Liver (tissue), 9 donors: ENCODE data around the gene PTPN18. TPM values are rescaled to one million over a fixed set of nuclear protein-coding genes. Genes with fewer than 3 reads are reported as not detected.

Source experiments
- DNase-seq: peaks from one replicate; pipeline ENCODE4 v3.0.0-alpha.2; 2017; ENCODE audit warnings: low spot score
- H3K27ac ChIP-seq, 2 donors: one replicate each; pipeline ENCODE4 v1.7.0; 2013; ENCODE audit warnings: inconsistent platforms in 2 of 2, low read length in 2 of 2, control low read depth in 1 of 2, low read depth in 1 of 2, mild to moderate bottlenecking in 1 of 2
- H3K27me3 ChIP-seq, 4 donors: one replicate each; pipeline versions ENCODE4 v1.6.1 to v1.7.0; 2013; ENCODE audit warnings: low read length in 3 of 4, inconsistent platforms in 1 of 4, mild to moderate bottlenecking in 1 of 4, moderate library complexity in 1 of 4; ENCODE audit not compliant: control insufficient read depth in 4 of 4, insufficient read depth in 4 of 4
- H3K36me3 ChIP-seq, 4 donors: one replicate each; pipeline versions ENCODE4 v1.6.1 to v1.7.0; 2013; ENCODE audit warnings: low read length in 3 of 4, mild to moderate bottlenecking in 3 of 4, low read depth in 1 of 4, moderate library complexity in 1 of 4; ENCODE audit not compliant: control insufficient read depth in 4 of 4, insufficient read depth in 3 of 4
- H3K4me1 ChIP-seq, 4 donors: one replicate each; pipeline versions ENCODE4 v1.6.1 to v1.7.0; 2013; ENCODE audit warnings: low read length in 3 of 4, mild to moderate bottlenecking in 3 of 4, moderate library complexity in 1 of 4; ENCODE audit not compliant: control insufficient read depth in 4 of 4, insufficient read depth in 4 of 4
- H3K4me3 ChIP-seq, 3 donors: one replicate each; pipeline versions ENCODE4 v1.6.1 to v1.7.0; 2013; ENCODE audit warnings: low read length in 3 of 3, control low read depth in 1 of 3, low read depth in 1 of 3, mild to moderate bottlenecking in 1 of 3
- H3K9ac ChIP-seq, 2 donors: one replicate each; pipeline ENCODE4 v1.7.0; 2013; ENCODE audit warnings: low read length in 2 of 2, mild to moderate bottlenecking in 2 of 2, moderate library complexity in 2 of 2, control low read depth in 1 of 2, low read depth in 1 of 2
- H3K9me3 ChIP-seq, 4 donors: one replicate each; pipeline versions ENCODE4 v1.6.1 to v1.7.0; 2013; ENCODE audit warnings: low read length in 3 of 4; ENCODE audit not compliant: control insufficient read depth in 4 of 4
- ATF3 ChIP-seq: IDR thresholded peaks from 2 replicates; pipeline ENCODE4 v1.6.1; 2016; ENCODE audit warnings: antibody characterized with exemption
- CTCF ChIP-seq: fragments of 150-350 bp; IDR thresholded peaks from 2 replicates; pipeline ENCODE4 v1.5.1; 2017; ENCODE audit warnings: improper control_type of control experiment, low read depth, low read length; ENCODE audit not compliant: missing input control
- EGR1 ChIP-seq, 2 donors: IDR thresholded peaks; 2 replicates each; pipeline ENCODE4 v1.6.1; 2016 to 2018; ENCODE audit warnings: antibody characterized with exemption in 2 of 2, low read depth in 2 of 2
- FOXA1 ChIP-seq: IDR thresholded peaks from 2 replicates; pipeline ENCODE4 v1.6.1; 2016; ENCODE audit warnings: antibody characterized with exemption
- FOXA2 ChIP-seq: IDR thresholded peaks from 2 replicates; pipeline ENCODE4 v1.6.1; 2016; ENCODE audit warnings: antibody characterized with exemption
- GABPA ChIP-seq, 2 donors: IDR thresholded peaks in 1 of 2; conservative IDR thresholded peaks in 1 of 2; 2 replicates each; pipeline ENCODE4 v1.6.1; 2016; ENCODE audit warnings: antibody characterized with exemption in 2 of 2, mild to moderate bottlenecking in 1 of 2, moderate library complexity in 1 of 2
- HNF4A ChIP-seq, 2 donors: conservative IDR thresholded peaks; 2 replicates each; pipeline ENCODE4 v1.6.1; 2016; ENCODE audit warnings: antibody characterized with exemption in 2 of 2, mild to moderate bottlenecking in 2 of 2
- HNF4G ChIP-seq: IDR thresholded peaks from 2 replicates; pipeline ENCODE4 v1.6.1; 2016; ENCODE audit warnings: antibody characterized with exemption
- JUND ChIP-seq, 2 donors: IDR thresholded peaks; 2 replicates each; pipeline ENCODE4 v1.6.1; 2016; ENCODE audit warnings: antibody characterized with exemption in 2 of 2
- MAX ChIP-seq: IDR thresholded peaks from 2 replicates; pipeline ENCODE4 v1.6.1; 2016; ENCODE audit warnings: antibody characterized with exemption
- NR2F2 ChIP-seq: IDR thresholded peaks from 2 replicates; pipeline ENCODE4 v1.6.1; 2016; ENCODE audit warnings: antibody characterized with exemption
- RAD21 ChIP-seq, 2 donors: IDR thresholded peaks; 2 replicates each; pipeline ENCODE4 v1.6.1; 2016; ENCODE audit warnings: antibody characterized with exemption in 2 of 2, mild to moderate bottlenecking in 2 of 2
- REST ChIP-seq: IDR thresholded peaks from 2 replicates; pipeline ENCODE4 v1.6.1; 2016; ENCODE audit warnings: antibody characterized with exemption, mild to moderate bottlenecking
- RXRA ChIP-seq, 2 donors: IDR thresholded peaks; 2 replicates each; pipeline ENCODE4 v1.6.1; 2017 to 2018; ENCODE audit warnings: antibody characterized with exemption in 2 of 2, mild to moderate bottlenecking in 1 of 2
- SP1 ChIP-seq: IDR thresholded peaks from 2 replicates; pipeline ENCODE4 v1.6.1; 2018; ENCODE audit warnings: antibody characterized with exemption, mild to moderate bottlenecking
- TAF1 ChIP-seq: conservative IDR thresholded peaks from 2 replicates; pipeline ENCODE4 v1.6.1; 2016; ENCODE audit warnings: antibody characterized with exemption, mild to moderate bottlenecking
- YY1 ChIP-seq: IDR thresholded peaks from 2 replicates; pipeline ENCODE4 v1.6.1; 2016; ENCODE audit warnings: antibody characterized with exemption, mild to moderate bottlenecking
- ZBTB33 ChIP-seq: IDR thresholded peaks from 2 replicates; pipeline ENCODE4 v1.6.1; 2016; ENCODE audit warnings: antibody characterized with exemption
- WGBS: extraction: QIAGEN DNeasy Blood & Tissue Kit; methylation state at CpG from one replicate; pipeline ENCODE4 v1.1.7; 2013; 5-methylcytosine and 5-hydroxymethylcytosine counted together
- polyA plus RNA-seq, 2 donors: library from polyadenylated mRNA; stranded (reverse) in 1 of 2; unstranded in 1 of 2; fragments of 200-250 nt in 1 of 2; fragments of >200 nt in 1 of 2; fragmentation: Nextera tagmentation in 1 of 2; extraction: Ambion mirVana in 1 of 2; gene quantifications; one replicate each; pipeline versions ENCODE4 v1.2.1 to v1.2.3, GENCODE V29; 2013 to 2015
- total RNA-seq, 2 donors: library from RNA; depleted of rRNA; stranded (reverse); fragments of >200 nt; gene quantifications; one replicate each; pipeline ENCODE4 v1.2.3, GENCODE V29; 2014
- donor health status: healthy.
- donor health status: healthy.
- donor health status: healthy.
- donor health status: healthy.
- donor health status: healthy.

The PTPN18 gene
- total and polyA plus RNA-seq, 4 donors, result 14.0 to 28.6 (median 16.7) TPM

GRCh38 chr2:130334026-130334425 is 21.8 kb upstream of the PTPN18 start:
- DNase-seq, result no peak
- TF ChIP-seq RAD21 (IDR thresholded peaks at IDR 0.05) (no peak), REST (no peak), ATF3 (no peak), YY1 (no peak), GABPA (IDR thresholded peaks at IDR 0.05 in 1 of 2, conservative IDR thresholded peaks at IDR 0.05 in 1 of 2) (no peak), FOXA2 (no peak), TAF1 (no peak), HNF4A (conservative IDR thresholded peaks at IDR 0.05) (no peak), HNF4G (no peak), SP1 (no peak), RXRA (IDR thresholded peaks at IDR 0.05) (no peak), NR2F2 (no peak), FOXA1 (no peak), JUND (IDR thresholded peaks at IDR 0.05) (no peak), EGR1 (IDR thresholded peaks at IDR 0.05; ENCODE audit: low read depth in 2 of 2) (no peak), CTCF (no peak), ZBTB33 (no peak), MAX (no peak)
- H3K9me3 ChIP-seq, result no peaks in the 10 kb centered on the region
- WGBS, result 80% methylated on average over 6 of the region's 6 CpGs
- H3K27ac ChIP-seq, result no peak overlapping the region
- H3K9ac ChIP-seq, result no peak overlapping the region
- no peak overlapping the region for H3K4me3 ChIP-seq
- peaks cover 1 to 6% (median 3%) of the 10 kb centered on the region in 4 donors for H3K4me1 ChIP-seq
- peaks cover 0 to 3% (median 1%) of the 10 kb centered on the region in 4 donors for H3K27me3 ChIP-seq
- H3K36me3 ChIP-seq, result peaks cover 0 to 7% (median 6%) of the 10 kb centered on the region in 4 donors
